GM19463 (cell line): ENCODE measurements around the gene TUBGCP3.
"Not testable (repeated sequence)": the region's sequence is repeated elsewhere in the genome, so short reads cannot be mapped to it uniquely, and the experiment has no call there.

ENCODE experiments used
- ATAC-seq: cut with Tn5 transposase; IDR thresholded peaks from one replicate; pipeline ENCODE4 v1.9.1; 2021; ENCODE audit warnings: mild to moderate bottlenecking, moderate library complexity; ENCODE audit not compliant: unreplicated experiment

The TUBGCP3 gene, protein sequence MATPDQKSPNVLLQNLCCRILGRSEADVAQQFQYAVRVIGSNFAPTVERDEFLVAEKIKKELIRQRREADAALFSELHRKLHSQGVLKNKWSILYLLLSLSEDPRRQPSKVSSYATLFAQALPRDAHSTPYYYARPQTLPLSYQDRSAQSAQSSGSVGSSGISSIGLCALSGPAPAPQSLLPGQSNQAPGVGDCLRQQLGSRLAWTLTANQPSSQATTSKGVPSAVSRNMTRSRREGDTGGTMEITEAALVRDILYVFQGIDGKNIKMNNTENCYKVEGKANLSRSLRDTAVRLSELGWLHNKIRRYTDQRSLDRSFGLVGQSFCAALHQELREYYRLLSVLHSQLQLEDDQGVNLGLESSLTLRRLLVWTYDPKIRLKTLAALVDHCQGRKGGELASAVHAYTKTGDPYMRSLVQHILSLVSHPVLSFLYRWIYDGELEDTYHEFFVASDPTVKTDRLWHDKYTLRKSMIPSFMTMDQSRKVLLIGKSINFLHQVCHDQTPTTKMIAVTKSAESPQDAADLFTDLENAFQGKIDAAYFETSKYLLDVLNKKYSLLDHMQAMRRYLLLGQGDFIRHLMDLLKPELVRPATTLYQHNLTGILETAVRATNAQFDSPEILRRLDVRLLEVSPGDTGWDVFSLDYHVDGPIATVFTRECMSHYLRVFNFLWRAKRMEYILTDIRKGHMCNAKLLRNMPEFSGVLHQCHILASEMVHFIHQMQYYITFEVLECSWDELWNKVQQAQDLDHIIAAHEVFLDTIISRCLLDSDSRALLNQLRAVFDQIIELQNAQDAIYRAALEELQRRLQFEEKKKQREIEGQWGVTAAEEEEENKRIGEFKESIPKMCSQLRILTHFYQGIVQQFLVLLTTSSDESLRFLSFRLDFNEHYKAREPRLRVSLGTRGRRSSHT

GRCh38 chr13:112587764-112588489 is at the start of gene TUBGCP3:
Gene TUBGCP3, minus strand, starts transcription at chr13:112588153. Its CDS starts 173 bp downstream, at chr13:112587980.
- ATAC-seq = peak; percentile 73

GRCh38 chr13:112637017-112637801 is 49.3 kb upstream of the TUBGCP3 start:
- ATAC-seq = no peak

DNA sequence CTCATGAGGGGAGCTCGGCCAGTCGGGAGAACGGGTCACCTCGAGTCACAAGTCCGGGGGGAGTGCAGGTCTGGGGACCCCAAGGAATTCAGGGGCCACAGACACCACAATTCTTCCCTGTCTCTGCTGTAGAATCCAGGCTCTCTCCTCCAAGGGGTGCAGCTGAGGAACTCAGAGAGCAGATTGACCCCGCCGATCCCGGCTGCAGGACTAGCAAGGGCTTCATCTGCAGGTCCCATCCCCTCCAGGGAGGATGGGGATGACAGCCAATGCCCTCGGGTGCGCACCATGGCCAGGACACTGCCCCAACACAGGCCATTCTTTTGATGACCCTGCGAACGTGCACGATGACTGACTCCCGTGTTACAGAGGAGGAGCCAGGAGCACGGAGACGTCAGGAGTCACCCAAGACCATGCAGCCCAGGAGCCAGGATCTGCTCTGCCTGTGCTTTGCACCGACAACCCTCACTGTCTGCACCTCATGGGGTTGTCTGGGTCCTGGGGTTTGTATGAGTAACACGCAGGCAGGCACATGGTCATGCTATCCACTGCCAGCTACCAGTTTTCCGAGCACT is 48.5 kb upstream of the TUBGCP3 start:
- no peak for ATAC-seq

DNA sequence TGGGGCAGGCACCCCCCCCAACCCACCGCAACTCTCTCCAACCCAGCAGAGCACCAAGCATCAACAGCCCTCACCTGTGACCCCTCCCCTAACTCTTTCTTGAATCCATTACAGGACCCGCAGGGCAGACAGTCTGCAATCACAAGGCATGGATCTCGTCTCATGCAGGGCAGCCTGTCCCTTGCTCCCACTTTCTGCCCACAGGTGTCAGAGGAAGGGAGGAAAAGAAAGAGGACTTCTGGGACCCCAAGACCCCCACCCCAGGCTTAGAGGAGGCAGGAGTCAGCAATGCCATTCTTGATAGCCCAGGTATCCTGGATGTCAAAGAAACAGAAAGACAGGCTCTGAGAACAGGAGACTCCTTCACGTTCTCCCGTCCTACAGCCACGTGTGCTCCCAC is 47.4 kb upstream of the TUBGCP3 start:
- ATAC-seq = no peak

GRCh38 chr13:112634102-112634501 is 46.1 kb upstream of the TUBGCP3 start:
- ATAC-seq = no peak

GRCh38 chr13:112630226-112630625 is 42.3 kb upstream of the TUBGCP3 start:
- ATAC-seq = not testable (repeated sequence)

DNA sequence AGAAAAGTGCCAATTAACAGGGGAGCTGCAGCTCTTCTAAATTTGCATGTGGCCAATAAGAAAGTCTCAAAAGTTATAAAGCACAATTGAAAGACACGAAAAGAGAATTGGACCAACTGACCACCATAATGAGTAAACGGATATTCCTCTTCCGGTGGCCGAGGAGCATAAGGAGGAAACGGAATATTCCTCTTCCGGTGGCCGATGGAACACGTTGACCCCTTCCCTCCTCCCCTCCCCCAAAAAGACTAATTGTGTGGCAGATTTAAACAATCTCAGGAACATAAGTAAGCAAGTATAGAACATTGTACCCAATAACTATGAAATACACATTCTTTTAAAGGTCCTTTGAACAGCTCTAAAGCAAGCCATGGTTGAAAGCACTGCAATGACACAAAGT is 41.2 kb upstream of the TUBGCP3 start:
- no peak for ATAC-seq

DNA sequence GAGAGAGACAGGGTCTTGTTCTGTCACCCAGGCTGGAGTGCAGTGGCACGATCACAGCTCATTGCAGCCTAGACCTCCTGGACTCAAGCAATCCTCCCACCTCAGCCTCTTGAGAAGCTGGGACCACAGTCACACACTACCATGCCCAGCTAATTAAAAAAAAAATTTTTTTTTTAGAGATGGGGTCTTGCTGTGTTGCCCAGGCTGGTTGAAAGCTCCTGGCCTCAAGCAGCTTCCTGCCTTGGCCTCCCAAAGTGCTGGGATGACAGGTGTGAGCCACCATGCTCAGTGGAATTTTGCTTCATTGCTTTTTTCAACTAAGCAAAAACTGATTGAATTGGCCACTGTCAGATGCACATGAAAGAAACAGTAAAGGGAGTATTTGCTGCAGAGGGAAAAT is 39.7 kb upstream of the TUBGCP3 start:
- ATAC-seq = not testable (repeated sequence)

DNA sequence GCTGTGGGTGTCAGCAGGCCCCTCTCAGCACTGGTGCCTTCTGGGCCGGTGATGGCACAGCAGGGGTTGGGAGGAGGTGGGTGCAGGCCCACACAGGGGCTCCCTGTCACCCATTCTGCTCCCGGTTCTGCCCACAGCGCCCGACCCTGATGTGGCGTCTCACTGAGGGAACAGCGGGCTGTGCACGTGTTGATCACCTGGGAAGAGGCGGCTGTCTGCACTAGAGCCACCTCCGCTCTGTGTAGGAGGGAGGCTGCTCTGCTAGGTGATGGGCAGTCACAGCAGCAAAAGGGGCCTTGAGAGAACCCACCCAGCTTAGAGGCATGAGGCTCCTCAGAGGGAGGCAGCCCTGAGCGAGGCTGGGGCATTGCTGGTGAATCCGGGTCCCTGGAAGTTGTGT is 39.2 kb upstream of the TUBGCP3 start:
- no peak for ATAC-seq

GRCh38 chr13:112626761-112627160 is 38.8 kb upstream of the TUBGCP3 start:
- ATAC-seq = no peak

DNA sequence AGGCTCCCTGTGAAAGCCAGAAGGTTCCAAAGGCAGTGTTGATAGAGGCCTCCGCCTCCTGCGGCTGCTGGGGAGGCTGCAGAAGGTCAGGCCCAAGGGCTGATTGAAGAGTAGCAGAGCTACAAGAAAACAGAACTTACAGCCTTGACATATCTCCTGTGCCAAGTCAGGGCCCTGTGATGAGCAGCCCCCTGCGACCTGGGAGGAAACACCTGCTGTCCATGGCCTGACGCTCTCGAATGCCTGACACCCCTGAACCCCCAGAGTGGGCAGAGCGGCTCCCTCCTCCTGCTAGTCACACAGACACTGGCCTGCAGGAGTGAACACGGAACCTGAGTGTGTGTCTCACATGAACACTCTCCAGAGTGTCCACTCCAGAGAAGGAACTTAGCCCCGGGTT is 38.2 kb upstream of the TUBGCP3 start:
- no peak for ATAC-seq

DNA sequence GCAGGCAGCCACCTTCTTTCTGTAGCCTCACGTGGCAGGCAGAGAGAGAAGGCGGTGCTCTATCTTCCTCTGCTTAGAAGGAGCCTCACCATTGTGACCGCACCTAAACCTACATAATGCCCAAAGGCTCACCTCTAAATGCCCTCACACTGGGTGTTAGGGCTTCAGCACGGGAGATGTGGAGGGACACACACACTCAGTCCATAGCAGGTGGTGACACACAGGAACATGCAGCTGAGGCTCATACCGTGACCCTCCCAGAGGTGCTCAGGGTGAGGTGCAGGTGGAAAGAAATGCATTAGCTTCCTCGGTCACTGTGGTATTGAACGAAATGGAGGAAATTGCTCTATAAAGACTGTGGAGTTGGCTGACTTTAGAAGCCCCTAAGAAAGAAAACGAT is 37.7 kb upstream of the TUBGCP3 start:
- no peak for ATAC-seq

GRCh38 chr13:112624602-112625430 is 36.9 kb upstream of the TUBGCP3 start:
- no peak for ATAC-seq

DNA sequence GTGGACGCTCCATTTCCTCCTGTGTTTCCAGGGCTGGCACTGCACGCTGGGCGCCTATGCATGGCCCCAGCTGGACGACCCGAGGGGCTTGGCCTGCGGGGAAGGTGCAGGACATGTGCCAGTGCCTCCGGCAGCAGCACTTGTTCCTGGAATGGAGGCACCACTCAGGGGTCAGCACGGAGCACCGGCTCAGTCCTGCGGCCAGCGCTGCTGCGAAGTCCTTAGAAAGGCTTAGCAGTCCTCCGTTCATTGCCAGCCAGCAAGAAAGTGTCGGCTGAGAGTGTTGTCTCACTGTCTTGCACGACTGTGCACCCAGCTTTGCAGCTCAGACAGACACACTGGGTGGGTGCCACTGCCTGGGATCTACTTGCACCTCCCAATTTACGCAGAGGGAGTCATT is 36.1 kb upstream of the TUBGCP3 start:
- no peak for ATAC-seq

GRCh38 chr13:112623051-112623711 is 35.2 kb upstream of the TUBGCP3 start:
- ATAC-seq = no peak

GRCh38 chr13:112622375-112622774 is 34.4 kb upstream of the TUBGCP3 start:
- ATAC-seq = no peak

GRCh38 chr13:112619730-112620631 is 32.0 kb upstream of the TUBGCP3 start:
- ATAC-seq = peak; percentile 95

DNA sequence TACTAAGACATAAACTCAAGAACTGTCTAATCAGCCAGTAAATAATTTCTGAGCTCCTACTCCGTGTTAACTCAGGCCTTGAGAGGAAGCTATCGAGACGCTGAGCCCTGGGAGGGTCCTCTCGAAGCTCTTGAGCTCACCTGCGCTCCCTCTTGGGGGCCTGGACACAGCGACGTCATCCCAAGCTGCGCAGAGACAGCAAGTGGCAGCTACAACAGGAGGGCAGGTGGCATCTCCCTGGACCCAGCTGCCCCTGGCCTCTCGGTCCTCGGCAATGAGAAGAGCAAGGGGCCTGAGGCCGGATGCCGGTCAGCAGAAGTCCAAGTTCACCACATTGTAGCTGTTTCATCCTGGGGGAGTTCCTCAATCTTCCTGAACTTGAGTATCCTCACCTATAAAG is 30.5 kb upstream of the TUBGCP3 start:
- no peak for ATAC-seq
